ENCODE measurements around the gene NDUFA7. TPM values are rescaled to one million over a fixed set of nuclear protein-coding genes. Genes with fewer than 3 reads are reported as not detected.

The NDUFA7 gene
- total and polyA plus RNA-seq, 2 donors (not counting 1 experiment from before 2014, with no cell fraction given), result 28.6 to 71.7 TPM

DNA sequence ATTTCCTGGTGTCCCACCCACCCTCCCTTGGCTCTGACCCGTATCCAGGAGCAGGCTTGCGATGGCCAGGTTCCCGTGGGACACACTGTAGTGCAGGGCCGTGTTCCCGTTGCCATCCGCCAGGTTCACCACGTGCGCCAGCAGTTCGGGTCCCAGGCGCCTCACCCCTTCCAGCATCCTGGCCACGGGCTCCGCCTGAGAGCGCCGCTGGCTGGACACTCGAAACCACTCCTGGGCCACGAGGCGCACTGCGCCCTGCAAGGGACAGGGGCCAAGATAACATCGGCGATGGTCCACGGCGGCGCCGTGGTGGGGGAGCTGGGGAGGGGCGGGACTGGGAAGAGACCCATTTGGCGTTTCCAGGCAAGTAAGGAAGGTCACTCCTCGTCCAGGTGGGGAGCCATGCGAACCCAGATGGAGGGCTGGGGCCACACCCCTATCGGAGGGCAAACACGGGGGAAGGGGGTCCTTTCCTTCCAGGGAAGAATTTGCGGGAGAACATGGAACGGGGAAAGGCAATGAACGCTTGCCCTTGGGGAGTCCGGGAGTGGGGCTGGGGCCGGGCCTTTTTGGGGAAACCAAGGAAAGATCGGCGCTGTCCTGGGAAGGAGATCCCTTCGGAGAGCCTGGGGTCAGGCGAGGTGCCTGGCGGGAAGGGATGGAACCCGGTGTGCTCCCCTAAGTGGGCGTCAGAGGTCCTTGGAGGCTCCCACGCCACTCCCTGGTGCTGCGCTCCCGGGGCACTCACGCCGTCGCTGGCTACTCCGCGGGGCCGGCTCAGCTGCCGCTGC, 12.0 kb upstream of the NDUFA7 start:
- H3K4me1 Mint-ChIP-seq, result peaks cover 6% of the 10 kb centered on the region
- 39% methylated on average over 51 of the region's 52 CpGs for WGBS (ENCODE audit: insufficient coverage)
- H3K9me3 Mint-ChIP-seq (ENCODE audit: insufficient read depth), result no peaks in the 10 kb centered on the region
- Histone ChIP-seq H3K4me1 (ENCODE audit: control insufficient read depth in 2 of 2, insufficient read depth in 2 of 2, low read length in 2 of 2) (peaks cover 5 to 16% of the 10 kb centered on the region in 2 donors), H3K79me2 (ENCODE audit: control insufficient read depth, insufficient read depth, low read length) (no peaks in the 10 kb centered on the region), H3K9me3 (ENCODE audit: control extremely low read depth in 1 of 3, control insufficient read depth in 2 of 3, insufficient read depth in 1 of 3, low read length in 2 of 3) (peaks cover 0 to 10% (median 0%) of the 10 kb centered on the region in 3 donors), H3K4me3 (ENCODE audit: control extremely low read depth in 1 of 5, extremely low read depth in 1 of 5, insufficient read depth in 1 of 5, low read depth in 2 of 5, low read length in 4 of 5) (no peak overlapping the region), H2AFZ (ENCODE audit: insufficient read depth, low read depth, low read length, poor library complexity, severe bottlenecking) (no peak overlapping the region), H3K36me3 (replicated peaks in 1 of 2; ENCODE audit: control extremely low read depth in 1 of 2, control insufficient read depth in 1 of 2, extremely low read depth in 1 of 2, insufficient read depth in 2 of 2, low read length in 1 of 2) (no peaks in the 10 kb centered on the region), H3K9ac (ENCODE audit: low read length) (no peak overlapping the region), H3K4me2 (replicated peaks; ENCODE audit: low read depth, low read length, poor library complexity, severe bottlenecking) (no peak overlapping the region), H3K27ac (ENCODE audit: low read length in 2 of 2) (no peak overlapping the region), H4K20me1 (ENCODE audit: control insufficient read depth, insufficient read depth, low read length, poor library complexity, severe bottlenecking) (no peaks in the 10 kb centered on the region), H3K27me3 (replicated peaks in 1 of 4; ENCODE audit: control extremely low read depth in 1 of 4, control insufficient read depth in 3 of 4, insufficient read depth in 4 of 4, low read length in 3 of 4) (peaks cover 0 to 36% (median 12%) of the 10 kb centered on the region in 4 experiments)
- intact Hi-C loops (cut with micrococcal nuclease), result no loop called here
- ChIA-PET POLR2A (no interaction called here), CTCF (interaction anchor here (1.4 kb wide), 1 partner anchor 21 kb away, joined by 3 read pairs; no protein-coding TSS in a partner anchor)
- no peak for TF ChIP-seq EZH2 (IDR thresholded peaks at IDR 0.05; ENCODE audit: borderline replicate concordance, insufficient read depth, low read depth, low read length, poor library complexity, severe bottlenecking)
- TF ChIP-seq, protein P1, sequence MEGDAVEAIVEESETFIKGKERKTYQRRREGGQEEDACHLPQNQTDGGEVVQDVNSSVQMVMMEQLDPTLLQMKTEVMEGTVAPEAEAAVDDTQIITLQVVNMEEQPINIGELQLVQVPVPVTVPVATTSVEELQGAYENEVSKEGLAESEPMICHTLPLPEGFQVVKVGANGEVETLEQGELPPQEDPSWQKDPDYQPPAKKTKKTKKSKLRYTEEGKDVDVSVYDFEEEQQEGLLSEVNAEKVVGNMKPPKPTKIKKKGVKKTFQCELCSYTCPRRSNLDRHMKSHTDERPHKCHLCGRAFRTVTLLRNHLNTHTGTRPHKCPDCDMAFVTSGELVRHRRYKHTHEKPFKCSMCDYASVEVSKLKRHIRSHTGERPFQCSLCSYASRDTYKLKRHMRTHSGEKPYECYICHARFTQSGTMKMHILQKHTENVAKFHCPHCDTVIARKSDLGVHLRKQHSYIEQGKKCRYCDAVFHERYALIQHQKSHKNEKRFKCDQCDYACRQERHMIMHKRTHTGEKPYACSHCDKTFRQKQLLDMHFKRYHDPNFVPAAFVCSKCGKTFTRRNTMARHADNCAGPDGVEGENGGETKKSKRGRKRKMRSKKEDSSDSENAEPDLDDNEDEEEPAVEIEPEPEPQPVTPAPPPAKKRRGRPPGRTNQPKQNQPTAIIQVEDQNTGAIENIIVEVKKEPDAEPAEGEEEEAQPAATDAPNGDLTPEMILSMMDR (IDR thresholded peaks at IDR 0.05), result no peak
- peaks cover 15% of the 10 kb centered on the region for H3K27me3 Mint-ChIP-seq
- peak overlapping the region; percentile 47 for H3K4me3 Mint-ChIP-seq
- H3K27ac Mint-ChIP-seq, result no peak overlapping the region
- peak; percentile 9 for DNase-seq
- no peak for ATAC-seq (ENCODE audit: low read depth)

- H3K36me3 ChIP-seq (replicated peaks in 1 of 2; ENCODE audit: control extremely low read depth in 1 of 2, control insufficient read depth in 1 of 2, extremely low read depth in 1 of 2, insufficient read depth in 2 of 2, low read length in 1 of 2), result no peaks in the 10 kb centered on the region
These were observed 10.2 kb upstream of the NDUFA7 start for GRCh38 chr19:8331263-8331845.

More at GRCh38 chr19:8331263-8331845, 10.2 kb upstream of the NDUFA7 start:
- intact Hi-C loops (cut with micrococcal nuclease), result no loop called here
- no peaks in the 10 kb centered on the region for H3K79me2 ChIP-seq (ENCODE audit: control insufficient read depth, insufficient read depth, low read length)
- H3K9me3 ChIP-seq (ENCODE audit: control extremely low read depth in 1 of 3, control insufficient read depth in 2 of 3, insufficient read depth in 1 of 3, low read length in 2 of 3), result peaks cover 0 to 10% (median 0%) of the 10 kb centered on the region in 3 donors
- peaks cover 0 to 27% (median 10%) of the 10 kb centered on the region in 4 experiments for H3K27me3 ChIP-seq (replicated peaks in 1 of 4; ENCODE audit: control extremely low read depth in 1 of 4, control insufficient read depth in 3 of 4, insufficient read depth in 4 of 4, low read length in 3 of 4)
- H3K9ac ChIP-seq (ENCODE audit: low read length), result no peak overlapping the region
- ATAC-seq (ENCODE audit: low read depth) (no peak), DNase-seq (no peak)
- ChIA-PET CTCF (no interaction called here), POLR2A (interaction anchor here (0.8 kb wide), 1 partner anchor 10 kb away, joined by 3 read pairs; no protein-coding TSS in a partner anchor)
- no peak overlapping the region for H3K4me2 ChIP-seq (replicated peaks; ENCODE audit: low read depth, low read length, poor library complexity, severe bottlenecking)
- no peak overlapping the region for H3K4me3 Mint-ChIP-seq
- peaks cover 5% of the 10 kb centered on the region for H3K27me3 Mint-ChIP-seq
- no peaks in the 10 kb centered on the region for H3K9me3 Mint-ChIP-seq (ENCODE audit: insufficient read depth)
- no peak overlapping the region for H2AFZ ChIP-seq (ENCODE audit: insufficient read depth, low read depth, low read length, poor library complexity, severe bottlenecking)
- H3K4me1 Mint-ChIP-seq, result peaks cover 6% of the 10 kb centered on the region
- no peak overlapping the region for H3K27ac Mint-ChIP-seq
- no peak overlapping the region for H3K27ac ChIP-seq (ENCODE audit: low read length in 2 of 2)
- TF ChIP-seq, protein P1 (IDR thresholded peaks at IDR 0.05), result no peak
- TF ChIP-seq EZH2 (IDR thresholded peaks at IDR 0.05; ENCODE audit: borderline replicate concordance, insufficient read depth, low read depth, low read length, poor library complexity, severe bottlenecking), result no peak
- no peak overlapping the region for H3K4me3 ChIP-seq (ENCODE audit: control extremely low read depth in 1 of 5, extremely low read depth in 1 of 5, insufficient read depth in 1 of 5, low read depth in 2 of 5, low read length in 4 of 5)
- peaks cover 5 to 16% of the 10 kb centered on the region in 2 donors for H3K4me1 ChIP-seq (ENCODE audit: control insufficient read depth in 2 of 2, insufficient read depth in 2 of 2, low read length in 2 of 2)
- 83% methylated on average over 4 of the region's 8 CpGs for WGBS (ENCODE audit: insufficient coverage)
- H4K20me1 ChIP-seq (ENCODE audit: control insufficient read depth, insufficient read depth, low read length, poor library complexity, severe bottlenecking), result no peaks in the 10 kb centered on the region
